Mesothelial cell of epicardium (in vitro differentiated cells): Measurements from ENCODE around the gene CNTN4. TPM values are rescaled to one million over a fixed set of nuclear protein-coding genes. Genes with fewer than 3 reads are reported as not detected.

Experiments
- DNase-seq, 2 experiments: peaks; one replicate each; pipeline ENCODE4 v3.0.0; 2021; ENCODE audit warnings: low spot score in 2 of 2; ENCODE audit not compliant: unreplicated experiment in 2 of 2
- H3K27ac Mint-ChIP-seq: 2 replicates; pipeline ENCODE4 v1.8.0; 2021; ENCODE audit warnings: mixed read lengths
- H3K27me3 Mint-ChIP-seq: 2 replicates; pipeline ENCODE4 v1.8.0; 2021; ENCODE audit warnings: low read depth, mixed read lengths
- H3K36me3 Mint-ChIP-seq: 2 replicates; pipeline ENCODE4 v1.8.0; 2021; ENCODE audit warnings: mixed read lengths
- H3K4me1 Mint-ChIP-seq: 2 replicates; pipeline ENCODE4 v1.8.0; 2021; ENCODE audit warnings: mixed read lengths
- H3K4me3 Mint-ChIP-seq: 2 replicates; pipeline ENCODE4 v1.8.0; 2021; ENCODE audit warnings: mild to moderate bottlenecking, moderate library complexity, mixed read lengths
- H3K9me3 Mint-ChIP-seq: 2 replicates; pipeline ENCODE4 v1.8.0; 2021; ENCODE audit warnings: mixed read lengths
- CTCF ChIP-seq: fragments of 200-600 bp; sonication (generic); IDR thresholded peaks from one replicate; pipeline ENCODE4 v1.5.0; 2021; ENCODE audit warnings: antibody characterized with exemption; ENCODE audit not compliant: unreplicated experiment
- total RNA-seq: library from RNA; stranded (reverse); gene quantifications from 3 replicates; pipeline ENCODE4 v1.2.1, GENCODE V29; 2021

The CNTN4 gene
- total RNA-seq, 1 donor from 2014 or later = 68.9 TPM

DNA sequence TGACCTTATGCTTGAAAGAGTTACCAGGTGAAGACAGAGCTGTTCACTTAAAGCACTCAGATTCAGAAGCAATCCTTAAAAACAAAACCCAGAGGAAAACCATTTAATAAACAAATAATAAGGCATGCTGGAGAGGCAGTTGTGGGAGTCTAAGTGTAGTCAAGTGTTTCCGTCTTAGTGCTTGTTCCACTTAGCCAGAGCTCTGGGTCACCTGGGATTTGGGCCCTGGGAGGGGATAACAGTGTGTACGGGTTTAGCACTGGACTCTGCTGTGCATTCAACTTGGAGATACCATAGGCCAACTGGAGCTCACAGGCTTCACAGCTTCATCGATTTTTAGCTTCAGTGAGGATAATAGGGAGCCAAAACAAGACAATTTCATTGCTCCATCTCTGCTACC is 444.6 kb downstream of the CNTN4 start:
- peaks cover 35% of the 10 kb centered on the region for H3K9me3 Mint-ChIP-seq
- no peaks in the 10 kb centered on the region for H3K4me1 Mint-ChIP-seq
- H3K27me3 Mint-ChIP-seq = no peaks in the 10 kb centered on the region
- no peak for TF ChIP-seq CTCF
- no peak for DNase-seq
- peaks cover 23% of the 10 kb centered on the region for H3K36me3 Mint-ChIP-seq
- H3K27ac Mint-ChIP-seq = no peak overlapping the region
- H3K4me3 Mint-ChIP-seq = no peak overlapping the region

- Mint-ChIP-seq H3K36me3 (peaks cover 27% of the 10 kb centered on the region), H3K27me3 (no peaks in the 10 kb centered on the region), H3K4me1 (no peaks in the 10 kb centered on the region), H3K4me3 (no peak overlapping the region), H3K9me3 (peaks cover 45% of the 10 kb centered on the region), H3K27ac (no peak overlapping the region)
- no peak for DNase-seq
- TF ChIP-seq CTCF = no peak
Measured at GRCh38 chr3:2544212-2544611, 445.5 kb downstream of the CNTN4 start.

DNA sequence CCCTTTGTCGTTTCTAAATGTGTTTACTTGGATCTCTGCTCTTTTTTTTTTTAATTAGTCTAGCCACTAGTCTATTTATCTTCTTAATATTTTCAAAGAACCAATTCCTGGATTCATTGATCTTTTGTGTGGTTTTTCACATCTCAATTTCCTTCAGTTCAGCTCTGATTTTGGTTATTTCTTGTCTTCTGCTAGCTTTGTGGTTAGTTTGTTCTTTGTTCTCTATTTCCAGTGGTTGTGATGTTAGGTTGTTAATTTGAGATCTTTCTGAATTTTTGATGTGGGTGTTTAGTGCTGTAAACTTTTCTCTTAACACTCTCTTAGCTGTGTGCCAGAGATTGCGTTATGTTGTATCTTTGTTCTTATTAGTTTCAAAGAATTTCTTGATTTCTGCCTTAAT is 446.1 kb downstream of the CNTN4 start:
- Mint-ChIP-seq H3K27ac (no peak overlapping the region), H3K4me1 (no peaks in the 10 kb centered on the region), H3K9me3 (peaks cover 50% of the 10 kb centered on the region), H3K27me3 (no peaks in the 10 kb centered on the region), H3K36me3 (peaks cover 30% of the 10 kb centered on the region), H3K4me3 (no peak overlapping the region)
- no peak for TF ChIP-seq CTCF
- DNase-seq = no peak

DNA sequence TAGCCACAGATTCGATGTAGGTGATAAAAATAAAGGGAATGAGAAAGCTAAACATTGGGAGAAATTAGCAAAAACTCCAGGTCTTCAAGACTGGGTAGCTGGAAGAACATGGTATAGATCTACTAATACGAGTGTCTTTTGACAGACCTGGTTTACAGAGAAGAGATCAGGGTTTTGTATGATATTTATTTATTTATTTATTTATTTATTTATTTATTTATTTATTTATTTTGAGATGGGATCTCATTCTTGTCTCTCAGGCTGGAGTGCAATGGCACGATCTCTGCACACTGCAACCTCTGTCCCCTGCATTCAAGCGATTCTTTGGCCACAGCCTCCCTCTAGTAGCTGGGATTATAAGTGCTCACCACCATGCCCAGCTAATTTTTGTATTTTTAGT is 448.4 kb downstream of the CNTN4 start:
- Mint-ChIP-seq H3K27me3 (no peaks in the 10 kb centered on the region), H3K9me3 (peaks cover 56% of the 10 kb centered on the region), H3K4me3 (no peak overlapping the region), H3K4me1 (peaks cover under 1% of the 10 kb centered on the region), H3K36me3 (peaks cover 35% of the 10 kb centered on the region), H3K27ac (no peak overlapping the region)
- no peak for TF ChIP-seq CTCF
- no peak for DNase-seq

GRCh38 chr3:2554656-2555055 is 456.0 kb downstream of the CNTN4 start:
- no peak overlapping the region for H3K4me3 Mint-ChIP-seq
- peaks cover 6% of the 10 kb centered on the region for H3K9me3 Mint-ChIP-seq
- H3K27me3 Mint-ChIP-seq = no peaks in the 10 kb centered on the region

More at GRCh38 chr3:2554656-2555055, 456.0 kb downstream of the CNTN4 start:
- no peak overlapping the region for H3K27ac Mint-ChIP-seq
- no peak for DNase-seq
- no peak for TF ChIP-seq CTCF
- peaks cover 2% of the 10 kb centered on the region for H3K4me1 Mint-ChIP-seq
- peaks cover 6% of the 10 kb centered on the region for H3K36me3 Mint-ChIP-seq
